ENCODE data around the gene POLR2A. TPM values are rescaled to one million over a fixed set of nuclear protein-coding genes. Genes with fewer than 3 reads are reported as not detected.

The POLR2A gene
- total RNA-seq, 1 donor from 2014 or later: 204 TPM

- peaks cover 43% of the 10 kb centered on the region for H3K4me1 Mint-ChIP-seq
- no peak for TF ChIP-seq CTCF (IDR thresholded peaks at IDR 0.05; ENCODE audit: unreplicated experiment)
- peak overlapping the region; percentile 87 for H3K4me3 Mint-ChIP-seq
- DNase-seq (ENCODE audit: low spot score in 2 of 2, unreplicated experiment in 2 of 2): no peak
- H3K27me3 Mint-ChIP-seq (ENCODE audit: low read depth): no peaks in the 10 kb centered on the region
- no peaks in the 10 kb centered on the region for H3K9me3 Mint-ChIP-seq
- H3K36me3 Mint-ChIP-seq: no peaks in the 10 kb centered on the region
- H3K27ac Mint-ChIP-seq: peak overlapping the region; percentile 98
Measured at GRCh38 chr17:7476494-7476893, 7.7 kb upstream of the POLR2A start.

GRCh38 chr17:7476951-7477350 is 7.2 kb upstream of the POLR2A start:
- H3K27me3 Mint-ChIP-seq (ENCODE audit: low read depth): no peaks in the 10 kb centered on the region
- no peak for TF ChIP-seq CTCF (IDR thresholded peaks at IDR 0.05; ENCODE audit: unreplicated experiment)
- H3K36me3 Mint-ChIP-seq: no peaks in the 10 kb centered on the region
- H3K9me3 Mint-ChIP-seq: no peaks in the 10 kb centered on the region
- H3K27ac Mint-ChIP-seq: peak overlapping the region; percentile 98
- peak overlapping the region; percentile 87 for H3K4me3 Mint-ChIP-seq
- DNase-seq (ENCODE audit: low spot score in 2 of 2, unreplicated experiment in 2 of 2): no peak
- peaks cover 47% of the 10 kb centered on the region for H3K4me1 Mint-ChIP-seq

- H3K9me3 Mint-ChIP-seq: no peaks in the 10 kb centered on the region
- no peaks in the 10 kb centered on the region for H3K27me3 Mint-ChIP-seq (ENCODE audit: low read depth)
- no peaks in the 10 kb centered on the region for H3K36me3 Mint-ChIP-seq
- H3K27ac Mint-ChIP-seq: peak overlapping the region; percentile 98
- no peak for TF ChIP-seq CTCF (IDR thresholded peaks at IDR 0.05; ENCODE audit: unreplicated experiment)
- DNase-seq (ENCODE audit: low spot score in 2 of 2, unreplicated experiment in 2 of 2): peak; percentile 47 to 74
- peaks cover 53% of the 10 kb centered on the region for H3K4me1 Mint-ChIP-seq
- peak overlapping the region; percentile 87 for H3K4me3 Mint-ChIP-seq
Measured at GRCh38 chr17:7477392-7478275, 6.5 kb upstream of the POLR2A start.

- Mint-ChIP-seq H3K27me3 (ENCODE audit: low read depth) (no peaks in the 10 kb centered on the region), H3K36me3 (no peaks in the 10 kb centered on the region), H3K9me3 (no peaks in the 10 kb centered on the region), H3K4me3 (peak overlapping the region; percentile 87), H3K4me1 (peaks cover 62% of the 10 kb centered on the region), H3K27ac (peak overlapping the region; percentile 98)
- DNase-seq (ENCODE audit: low spot score in 2 of 2, unreplicated experiment in 2 of 2): peak in 1 of 2 experiments; percentile 60
- TF ChIP-seq CTCF (IDR thresholded peaks at IDR 0.05; ENCODE audit: unreplicated experiment): no peak
Measured at GRCh38 chr17:7478276-7479212, 5.6 kb upstream of the POLR2A start.

- no peak for TF ChIP-seq CTCF (IDR thresholded peaks at IDR 0.05; ENCODE audit: unreplicated experiment)
- DNase-seq (ENCODE audit: low spot score in 2 of 2, unreplicated experiment in 2 of 2): peak in 1 of 2 experiments; percentile 57
- Mint-ChIP-seq H3K27me3 (ENCODE audit: low read depth) (no peaks in the 10 kb centered on the region), H3K9me3 (no peaks in the 10 kb centered on the region), H3K27ac (peak within 1 kb of the TSS; percentile 100), H3K4me3 (peak within 1 kb of the TSS; percentile 96), H3K4me1 (peaks cover 64% of the 10 kb centered on the region), H3K36me3 (no peaks in the 10 kb centered on the region)
Measured at GRCh38 chr17:7479213-7480088, 4.7 kb upstream of the POLR2A start, which contains the start of gene ZBTB4. Gene ZBTB4, minus strand, starts transcription at chr17:7479631. Its CDS starts 12,830 bp downstream, at chr17:7466801.

Measured in mesothelial cell of epicardium (in vitro differentiated cells).